GM12875 (cell line): ENCODE measurements around the gene RNF144A.

Experiments
- H3K4me3 ChIP-seq: one replicate; pipeline ENCODE4 v1.5.1; 2011; ENCODE audit warnings: low read depth, low read length, control low read depth
- TF ChIP-seq, protein P1 (sequence below): IDR thresholded peaks from 2 replicates; pipeline ENCODE4 v1.5.1; 2011; ENCODE audit warnings: low read depth, mild to moderate bottlenecking, control low read depth, inconsistent platforms, low read length, moderate library complexity, borderline replicate concordance; ENCODE audit not compliant: insufficient read depth

The RNF144A gene

GRCh38 chr2:6977786-6978185 is 60.6 kb downstream of the RNF144A start:
- TF ChIP-seq, protein P1, sequence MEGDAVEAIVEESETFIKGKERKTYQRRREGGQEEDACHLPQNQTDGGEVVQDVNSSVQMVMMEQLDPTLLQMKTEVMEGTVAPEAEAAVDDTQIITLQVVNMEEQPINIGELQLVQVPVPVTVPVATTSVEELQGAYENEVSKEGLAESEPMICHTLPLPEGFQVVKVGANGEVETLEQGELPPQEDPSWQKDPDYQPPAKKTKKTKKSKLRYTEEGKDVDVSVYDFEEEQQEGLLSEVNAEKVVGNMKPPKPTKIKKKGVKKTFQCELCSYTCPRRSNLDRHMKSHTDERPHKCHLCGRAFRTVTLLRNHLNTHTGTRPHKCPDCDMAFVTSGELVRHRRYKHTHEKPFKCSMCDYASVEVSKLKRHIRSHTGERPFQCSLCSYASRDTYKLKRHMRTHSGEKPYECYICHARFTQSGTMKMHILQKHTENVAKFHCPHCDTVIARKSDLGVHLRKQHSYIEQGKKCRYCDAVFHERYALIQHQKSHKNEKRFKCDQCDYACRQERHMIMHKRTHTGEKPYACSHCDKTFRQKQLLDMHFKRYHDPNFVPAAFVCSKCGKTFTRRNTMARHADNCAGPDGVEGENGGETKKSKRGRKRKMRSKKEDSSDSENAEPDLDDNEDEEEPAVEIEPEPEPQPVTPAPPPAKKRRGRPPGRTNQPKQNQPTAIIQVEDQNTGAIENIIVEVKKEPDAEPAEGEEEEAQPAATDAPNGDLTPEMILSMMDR = no peak
- H3K4me3 ChIP-seq = no peak overlapping the region

GRCh38 chr2:6978991-6979390 is 61.8 kb downstream of the RNF144A start:
- TF ChIP-seq, protein P1 = no peak
- H3K4me3 ChIP-seq = no peak overlapping the region

DNA sequence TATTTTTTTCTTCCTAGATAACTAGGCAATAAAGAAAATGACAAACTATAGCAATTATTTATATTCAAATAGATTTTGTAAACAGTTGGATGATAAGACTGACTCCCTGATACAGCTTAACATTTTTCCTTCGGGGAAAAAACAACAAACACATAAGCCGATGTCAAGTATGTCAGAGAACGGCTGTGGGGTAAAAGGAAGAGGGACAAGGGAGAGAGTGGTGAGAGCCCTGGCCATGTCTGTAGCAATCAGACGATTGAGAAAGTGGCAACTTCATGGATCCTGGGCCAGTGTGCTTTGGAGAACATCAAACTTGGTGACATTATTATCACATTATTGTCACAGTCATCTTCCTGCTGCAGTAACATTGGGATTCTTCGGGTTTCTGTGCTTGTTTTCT is 65.2 kb downstream of the RNF144A start:
- TF ChIP-seq, protein P1 = no peak
- no peak overlapping the region for H3K4me3 ChIP-seq

DNA sequence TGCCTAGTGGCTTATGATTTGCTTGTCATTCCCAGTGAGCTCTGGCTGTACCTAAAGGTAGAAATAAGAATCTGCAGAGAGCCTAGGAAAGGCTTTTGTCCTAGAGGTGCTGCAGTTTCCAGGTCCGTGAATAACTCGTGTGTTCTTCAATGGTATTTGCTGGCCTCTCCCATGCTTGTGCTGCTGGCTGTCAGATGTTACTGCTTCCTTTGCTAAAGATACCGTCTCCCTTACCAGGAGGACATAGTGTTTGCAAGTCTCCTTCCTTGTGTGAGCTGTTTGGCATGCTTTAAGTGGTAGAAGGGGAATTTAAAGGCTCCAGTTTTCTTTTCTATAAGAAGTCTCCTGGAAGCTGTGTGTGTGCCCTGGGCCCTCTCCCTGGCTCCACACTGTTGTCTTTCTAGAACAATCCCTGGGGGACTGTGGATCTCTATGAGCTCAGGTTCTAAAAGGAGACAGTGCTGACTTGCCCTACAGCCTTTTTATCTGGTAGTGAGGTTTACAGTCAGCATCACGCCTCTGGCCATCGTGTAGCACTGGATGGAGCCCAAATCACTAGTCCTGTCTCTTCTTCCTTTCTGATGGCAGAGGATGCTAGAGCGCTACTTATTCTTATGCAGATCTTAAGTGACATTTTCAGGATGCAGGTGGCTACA is 65.8 kb downstream of the RNF144A start:
- TF ChIP-seq, protein P1 = no peak
- no peak overlapping the region for H3K4me3 ChIP-seq

- TF ChIP-seq, protein P1 = no peak
- no peak overlapping the region for H3K4me3 ChIP-seq
These were observed 69.2 kb downstream of the RNF144A start for GRCh38 chr2:6986301-6986911.

DNA sequence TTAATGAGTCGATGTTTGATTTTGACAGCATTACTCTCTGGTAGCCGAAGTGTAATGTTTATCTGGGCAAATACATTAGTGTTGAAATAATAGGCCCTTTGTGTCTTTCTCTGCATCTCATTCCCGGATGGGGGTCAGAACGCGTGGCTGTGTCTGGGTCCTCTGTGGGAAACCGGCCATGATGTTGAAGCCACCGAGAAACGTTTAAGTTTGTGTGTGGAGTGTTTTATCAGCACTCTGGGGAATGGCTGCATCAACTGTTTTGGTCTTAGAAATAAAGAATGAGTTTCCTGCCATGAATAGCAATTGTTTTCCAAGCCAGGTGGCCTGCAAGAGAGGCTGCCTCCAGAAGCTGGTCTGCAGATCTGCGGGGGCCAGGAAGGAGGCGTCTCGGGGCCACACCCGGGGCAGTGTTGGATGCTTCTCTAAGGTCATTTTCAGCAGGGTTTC is 69.7 kb downstream of the RNF144A start:
- H3K4me3 ChIP-seq = no peak overlapping the region
- TF ChIP-seq, protein P1 = no peak

GRCh38 chr2:6990871-6991270 is 73.7 kb downstream of the RNF144A start:
- no peak overlapping the region for H3K4me3 ChIP-seq
- TF ChIP-seq, protein P1 = no peak
